GM18868 (cell line): ENCODE data around the gene ZNF778.

Experiments
- ATAC-seq: cut with Tn5 transposase; IDR thresholded peaks from one replicate; pipeline ENCODE4 v1.9.1; 2021; ENCODE audit warnings: mild to moderate bottlenecking, moderate library complexity; ENCODE audit not compliant: unreplicated experiment

ZNF778 gene

DNA sequence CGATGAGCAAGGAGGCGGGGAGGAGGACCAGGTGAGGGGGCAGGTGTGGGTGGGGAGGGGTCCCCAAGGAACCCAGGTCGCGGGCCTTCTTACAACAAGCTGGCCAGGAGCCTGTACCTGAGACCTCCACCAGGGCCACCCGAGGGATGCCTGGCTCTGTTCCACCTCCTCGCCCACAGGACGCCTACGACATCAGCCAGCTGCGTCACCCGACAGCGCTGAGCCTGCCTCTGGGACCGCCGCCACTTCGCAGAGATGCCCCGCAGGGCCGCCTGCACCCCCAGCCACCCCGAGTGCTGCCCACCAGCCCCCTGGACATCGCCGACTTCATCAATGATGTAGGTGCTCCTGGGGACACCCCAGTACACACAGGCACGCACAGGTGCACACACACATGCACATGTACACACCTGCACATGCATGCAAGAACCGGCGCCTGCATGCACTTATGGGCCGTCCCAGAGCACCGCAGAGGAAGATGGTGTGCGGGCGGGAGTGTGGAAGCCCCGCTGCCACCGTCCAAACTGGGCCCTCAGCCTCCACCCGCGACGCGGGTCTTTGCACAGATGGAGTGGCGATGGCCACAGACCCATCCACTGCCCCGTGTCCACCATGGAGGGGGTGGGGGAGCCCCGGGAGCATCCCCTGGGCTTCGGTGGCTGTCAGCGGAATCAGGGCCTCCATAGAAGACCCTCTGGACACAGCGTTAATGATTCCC lies 23.8 kb upstream of the ZNF778 start:
- no peak for ATAC-seq

- no peak for ATAC-seq
Measured at GRCh38 chr16:89194340-89195311, 22.9 kb upstream of the ZNF778 start.

GRCh38 chr16:89195521-89196171 lies 21.9 kb upstream of the ZNF778 start:
- no peak for ATAC-seq

- no peak for ATAC-seq
Measured at GRCh38 chr16:89197033-89197632, 20.4 kb upstream of the ZNF778 start.

DNA sequence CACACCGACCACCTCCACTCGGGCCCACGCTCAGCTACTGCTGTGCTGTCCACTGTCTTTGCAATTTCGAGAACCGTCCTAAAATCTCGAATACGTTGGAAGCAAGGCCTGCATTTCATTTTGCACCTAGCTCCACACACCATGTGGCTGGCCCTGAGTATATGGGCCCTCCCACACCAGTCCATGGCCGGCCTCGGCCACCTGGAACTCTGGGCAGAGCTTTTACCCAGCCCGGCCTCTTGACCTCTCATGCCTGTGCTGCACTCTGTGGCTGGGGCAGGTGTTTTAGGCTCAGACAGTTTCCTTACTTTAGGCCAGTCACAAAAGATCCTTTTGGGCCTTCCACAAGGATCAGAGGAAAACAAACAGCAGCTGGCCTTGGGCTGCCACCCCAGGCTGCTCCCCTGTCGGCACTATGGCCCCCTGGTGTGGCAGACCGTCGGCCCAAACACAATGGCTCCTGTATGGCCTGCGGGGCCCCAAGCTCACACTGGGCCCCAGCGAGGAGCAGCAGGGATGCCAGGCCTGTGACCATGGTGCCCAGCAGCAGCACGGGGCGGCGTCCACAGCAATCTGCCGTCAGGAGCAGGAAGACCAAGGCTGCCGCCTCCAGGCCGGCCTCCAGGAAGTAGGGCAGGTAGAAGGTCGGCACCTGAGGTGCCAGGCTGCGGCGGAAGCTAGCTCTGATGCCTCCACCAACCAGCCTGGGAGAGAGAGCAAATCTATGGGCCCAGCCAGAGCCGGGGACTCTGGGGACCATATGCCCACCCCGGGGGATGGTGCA lies 19.7 kb upstream of the ZNF778 start:
- ATAC-seq, result no peak

- ATAC-seq, result no peak
Measured at GRCh38 chr16:89198417-89199240, 18.9 kb upstream of the ZNF778 start.

DNA sequence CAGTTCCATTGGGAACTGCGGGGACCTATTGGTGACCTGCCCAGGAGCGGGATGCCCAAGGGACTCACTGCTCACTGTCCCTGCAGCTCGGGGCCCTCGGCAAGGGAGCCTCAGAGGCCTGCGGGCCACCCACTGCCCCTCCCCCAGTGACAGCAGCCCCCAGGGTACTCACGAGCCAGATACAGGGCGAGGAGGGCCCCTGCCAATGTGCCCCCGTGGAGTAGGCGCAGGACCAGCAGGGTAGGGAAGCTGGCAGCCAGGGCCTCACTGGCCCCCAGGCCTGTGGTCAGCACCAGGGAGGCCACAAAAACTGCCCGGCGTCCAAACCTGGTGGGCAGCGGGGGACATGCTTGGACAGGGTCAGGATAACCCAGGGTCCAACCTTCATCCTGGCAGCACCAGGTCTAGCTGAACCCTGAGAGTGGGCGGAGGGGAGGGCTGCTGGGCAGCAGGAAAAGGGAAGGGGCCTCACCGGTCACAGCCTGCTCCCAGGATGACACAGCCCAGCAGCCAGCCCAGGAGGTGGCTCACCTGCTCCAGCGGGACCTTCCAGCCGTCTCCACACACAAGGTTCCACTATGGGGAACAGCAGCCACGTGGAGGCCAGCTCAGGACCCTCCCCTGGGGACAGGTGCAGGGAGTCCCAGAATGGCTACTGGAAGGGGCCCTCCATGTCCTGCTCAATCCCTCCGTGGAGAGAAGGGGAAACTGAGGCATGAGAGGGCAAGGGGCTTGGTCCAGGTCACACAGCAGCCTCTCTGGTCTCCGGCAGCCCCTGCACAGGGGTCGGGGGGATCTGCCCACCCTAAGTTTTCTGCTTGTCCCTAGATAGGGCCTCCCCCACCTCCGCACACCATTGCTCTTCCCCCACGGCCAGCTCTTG lies 18.0 kb upstream of the ZNF778 start:
- no peak for ATAC-seq

- no peak for ATAC-seq
Measured at GRCh38 chr16:89200124-89200849, 17.2 kb upstream of the ZNF778 start, which contains the start of gene SLC22A31. Gene SLC22A31 (minus strand): TSS chr16:89200537. CDS start chr16:89200501, 36 bp downstream.

- ATAC-seq, result no peak
Measured at GRCh38 chr16:89200850-89201411, 16.6 kb upstream of the ZNF778 start.

DNA sequence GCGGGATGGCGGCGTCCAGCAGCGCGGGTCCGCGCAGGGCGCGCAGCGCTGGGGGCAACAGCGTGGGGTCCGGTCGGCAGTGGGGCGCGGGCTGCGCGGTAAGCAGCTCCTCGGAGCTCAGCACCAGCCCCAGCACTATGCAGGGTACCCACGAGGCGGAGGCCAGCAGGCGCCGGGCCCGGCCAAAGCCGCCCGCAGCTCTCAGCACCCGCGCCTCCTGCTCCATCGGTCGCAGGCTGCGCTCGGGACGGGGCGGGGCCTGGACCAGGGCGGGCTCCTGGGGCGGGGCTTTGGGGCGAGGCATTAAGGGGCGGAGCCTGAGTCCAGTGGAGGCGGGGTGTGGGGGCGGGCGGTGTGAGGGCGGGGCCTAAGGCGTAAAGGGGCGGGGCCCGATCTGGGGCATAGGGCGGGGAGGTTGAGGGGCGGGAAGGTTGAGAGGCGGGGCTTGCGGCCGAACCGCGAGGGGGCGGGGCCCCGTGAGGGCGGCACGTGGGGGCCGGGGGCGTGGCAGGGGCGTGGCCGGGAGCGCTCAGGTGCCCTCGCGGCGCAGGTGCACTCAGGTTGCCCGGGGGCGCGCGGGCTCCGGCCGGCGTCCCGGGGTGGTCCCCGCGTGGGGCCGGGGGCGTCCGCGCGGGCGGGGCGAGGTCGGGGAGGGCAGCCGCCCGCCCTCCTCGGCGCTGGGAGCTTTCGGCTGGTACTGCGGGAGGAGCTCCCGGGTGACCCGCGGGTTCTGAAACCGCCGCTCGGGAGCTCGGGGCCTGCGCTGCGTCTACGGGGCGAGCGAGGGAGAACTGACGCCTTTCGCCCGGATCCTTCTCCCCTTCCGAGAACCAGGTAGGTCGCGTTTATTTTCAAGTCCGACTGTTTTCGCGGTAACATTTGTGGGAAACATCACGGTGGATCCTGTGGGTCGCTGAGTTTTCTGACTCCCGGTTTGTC lies 15.8 kb upstream of the ZNF778 start:
- no peak for ATAC-seq

GRCh38 chr16:89202422-89203215 lies 14.9 kb upstream of the ZNF778 start:
- no peak for ATAC-seq

DNA sequence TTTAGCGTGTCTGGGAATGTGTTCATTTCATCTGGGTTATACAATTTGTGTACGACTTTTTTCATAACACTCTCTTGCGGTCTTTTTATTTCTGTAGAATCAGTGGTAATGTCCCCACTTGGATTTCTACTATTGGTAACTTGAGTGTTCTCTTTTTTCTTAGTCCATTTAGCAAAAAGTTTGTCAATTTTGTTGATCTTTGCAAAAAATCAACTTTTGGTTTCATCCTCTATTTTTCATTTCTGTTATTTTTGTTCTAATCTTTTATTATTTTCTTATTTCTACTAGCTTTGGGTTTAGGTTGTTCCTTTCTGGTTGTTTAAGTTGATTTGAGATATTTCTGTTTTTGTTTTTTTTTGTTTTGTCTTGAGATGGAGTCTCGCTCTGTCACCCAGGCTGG lies 9.5 kb upstream of the ZNF778 start:
- ATAC-seq, result no peak

- no peak for ATAC-seq
Measured at GRCh38 chr16:89209522-89210044, 7.9 kb upstream of the ZNF778 start.

GRCh38 chr16:89210165-89210903 lies 7.2 kb upstream of the ZNF778 start:
- ATAC-seq, result no peak
